ENCODE results near the gene KIF1C.
"Not testable (repeated sequence)": the region's sequence is repeated elsewhere in the genome, so short reads cannot be mapped to it uniquely, and the experiment has no call there.

KIF1C gene

GRCh38 chr17:5045496-5045895 is 47.7 kb downstream of the KIF1C start:
- no peak for DNase-seq (ENCODE audit: low read depth)

- no peak for DNase-seq (ENCODE audit: low read depth)
Measured at GRCh38 chr17:5047446-5047845, 49.7 kb downstream of the KIF1C start.

- DNase-seq (ENCODE audit: low read depth), result no peak
Measured at GRCh38 chr17:5049314-5049841, 51.6 kb downstream of the KIF1C start.

- no peak for DNase-seq (ENCODE audit: low read depth)
Measured at GRCh38 chr17:5050278-5050677, 52.5 kb downstream of the KIF1C start.

- no peak for DNase-seq (ENCODE audit: low read depth)
Measured at GRCh38 chr17:5055543-5055942, 57.8 kb downstream of the KIF1C start.

GRCh38 chr17:5065227-5065744 is 67.5 kb downstream of the KIF1C start:
- no peak for DNase-seq (ENCODE audit: low read depth)

- DNase-seq (ENCODE audit: low read depth), result no peak
Measured at GRCh38 chr17:5068236-5068635, 70.5 kb downstream of the KIF1C start.

GRCh38 chr17:5069724-5070123 is 72.0 kb downstream of the KIF1C start:
- DNase-seq (ENCODE audit: low read depth), result no peak

GRCh38 chr17:5075472-5075871 is 77.7 kb downstream of the KIF1C start:
- DNase-seq (ENCODE audit: low read depth), result not testable (repeated sequence)

GRCh38 chr17:5077275-5077674 is 79.5 kb downstream of the KIF1C start:
- not testable (repeated sequence) for DNase-seq (ENCODE audit: low read depth)

- DNase-seq (ENCODE audit: low read depth), result no peak
Measured at GRCh38 chr17:5077781-5078105, 80.0 kb downstream of the KIF1C start.

Measured in stromal cell of bone marrow (primary cell).